Measurements from ENCODE around the gene FOXN1.

GRCh38 chr17:28571361-28572122 lies 65.4 kb downstream of the FOXN1 start, which contains the start of gene PIGS:
- TF ChIP-seq SMC3 (IDR thresholded peaks at IDR 0.05; ENCODE audit: low read depth, low read length) (no peak), CTCF (conservative IDR thresholded peaks at IDR 0.05; ENCODE audit: low read depth, low read length) (no peak)
